Left hindlimb (tissue), 1 donor: ENCODE results near the gene CCBE1.

ENCODE experiments used
- DNase-seq: peaks from one replicate; pipeline ENCODE4 v3.0.0-alpha.2; 2018

CCBE1 gene

DNA sequence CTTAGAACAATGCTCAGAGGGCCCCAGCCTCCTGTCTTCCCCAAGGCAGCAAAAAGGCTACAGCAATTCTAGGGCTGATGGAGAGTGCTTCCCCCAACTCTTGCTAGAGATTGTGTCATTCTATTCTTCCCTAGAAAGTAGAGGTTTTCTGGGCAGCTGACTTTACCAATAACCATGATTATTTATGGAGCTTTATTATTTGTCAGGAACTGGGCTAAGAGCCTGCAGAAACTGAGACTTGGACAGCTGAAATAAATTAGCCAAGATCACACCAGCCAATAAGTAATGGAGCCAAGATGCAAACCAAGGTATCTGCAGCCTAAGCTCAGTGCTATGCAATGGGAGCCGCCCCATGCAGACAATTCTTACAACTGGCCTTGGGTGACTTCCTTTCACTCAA, 84.8 kb downstream of the CCBE1 start:
- peak; percentile 67 for DNase-seq

DNA sequence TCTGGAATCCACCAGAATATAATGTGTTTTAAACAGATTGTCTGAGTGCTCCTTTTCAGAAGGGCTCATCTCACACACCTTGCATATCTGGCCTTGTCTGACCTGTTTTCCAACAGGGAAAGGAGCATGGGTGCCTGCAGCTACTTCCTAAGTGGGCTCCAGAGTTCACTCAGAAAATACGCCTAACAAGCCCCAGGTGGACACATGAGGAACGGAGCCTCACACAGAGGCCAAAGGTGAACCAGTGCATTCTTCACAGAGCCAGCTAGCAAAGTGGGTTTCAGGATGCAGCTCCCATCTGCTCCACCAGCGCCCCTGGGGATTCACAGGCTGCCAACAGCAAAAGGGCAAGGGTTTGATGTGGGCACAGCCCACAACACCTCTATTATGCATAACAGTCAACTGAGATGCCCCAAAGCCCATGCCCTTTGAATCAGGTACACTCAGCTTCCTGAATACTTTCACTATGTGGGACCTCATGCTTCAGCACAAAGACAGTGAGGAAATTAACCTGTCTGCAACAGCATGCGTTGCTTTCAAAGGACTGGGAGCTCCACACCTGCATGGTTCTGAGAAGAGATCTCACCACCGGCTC, 86.6 kb downstream of the CCBE1 start:
- no peak for DNase-seq

DNA sequence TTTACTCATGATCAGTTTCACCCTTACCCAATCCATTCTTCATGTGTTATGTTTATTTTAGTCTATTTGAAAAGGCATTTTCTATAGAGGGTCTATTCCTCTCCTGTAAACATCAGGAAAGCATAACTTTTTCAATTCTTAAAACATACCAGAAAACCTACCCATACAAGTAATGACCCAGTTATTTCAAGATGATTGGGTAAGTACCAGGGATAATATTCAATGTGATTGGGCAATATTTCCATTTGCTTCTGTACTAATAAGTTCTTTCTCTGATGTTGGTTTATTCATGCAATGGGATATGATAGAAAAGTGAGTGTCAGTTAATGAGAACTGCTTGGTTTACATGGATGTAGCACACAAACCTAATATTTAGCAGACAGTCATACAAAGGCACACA, 87.6 kb downstream of the CCBE1 start:
- DNase-seq, result no peak

DNA sequence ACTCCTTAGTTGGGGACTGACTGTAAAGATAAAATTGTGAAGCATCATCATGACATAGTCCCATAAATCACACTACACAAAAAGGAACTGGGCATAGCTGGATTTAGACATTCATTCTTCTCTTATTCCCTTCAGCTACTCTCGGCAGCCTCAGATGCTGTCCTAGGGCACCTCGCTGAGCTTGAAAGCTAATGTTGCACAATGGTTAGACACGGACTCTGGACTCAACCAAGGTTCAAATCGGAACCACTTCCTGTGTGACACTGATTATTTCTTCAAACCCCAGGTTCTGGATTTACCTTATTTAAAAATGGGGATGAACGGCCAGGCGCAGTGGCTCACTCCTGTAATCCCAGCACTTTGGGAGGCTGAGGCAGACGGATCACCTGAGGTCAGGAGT, 89.8 kb downstream of the CCBE1 start:
- no peak for DNase-seq

DNA sequence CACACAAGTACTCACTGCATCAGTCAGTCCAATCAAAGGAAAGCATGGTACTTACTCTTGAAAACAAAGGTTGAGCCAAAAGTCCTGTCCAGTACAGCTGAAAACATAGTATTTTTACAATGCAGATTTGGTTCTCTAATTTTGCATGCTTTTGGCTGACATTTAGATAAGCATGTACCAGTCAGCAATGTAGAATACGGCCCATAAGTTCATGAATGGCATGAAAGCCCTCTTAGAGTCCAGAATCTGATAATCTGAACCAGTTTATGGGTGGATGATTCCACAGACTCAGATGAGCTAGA, 90.2 kb downstream of the CCBE1 start:
- no peak for DNase-seq

DNA sequence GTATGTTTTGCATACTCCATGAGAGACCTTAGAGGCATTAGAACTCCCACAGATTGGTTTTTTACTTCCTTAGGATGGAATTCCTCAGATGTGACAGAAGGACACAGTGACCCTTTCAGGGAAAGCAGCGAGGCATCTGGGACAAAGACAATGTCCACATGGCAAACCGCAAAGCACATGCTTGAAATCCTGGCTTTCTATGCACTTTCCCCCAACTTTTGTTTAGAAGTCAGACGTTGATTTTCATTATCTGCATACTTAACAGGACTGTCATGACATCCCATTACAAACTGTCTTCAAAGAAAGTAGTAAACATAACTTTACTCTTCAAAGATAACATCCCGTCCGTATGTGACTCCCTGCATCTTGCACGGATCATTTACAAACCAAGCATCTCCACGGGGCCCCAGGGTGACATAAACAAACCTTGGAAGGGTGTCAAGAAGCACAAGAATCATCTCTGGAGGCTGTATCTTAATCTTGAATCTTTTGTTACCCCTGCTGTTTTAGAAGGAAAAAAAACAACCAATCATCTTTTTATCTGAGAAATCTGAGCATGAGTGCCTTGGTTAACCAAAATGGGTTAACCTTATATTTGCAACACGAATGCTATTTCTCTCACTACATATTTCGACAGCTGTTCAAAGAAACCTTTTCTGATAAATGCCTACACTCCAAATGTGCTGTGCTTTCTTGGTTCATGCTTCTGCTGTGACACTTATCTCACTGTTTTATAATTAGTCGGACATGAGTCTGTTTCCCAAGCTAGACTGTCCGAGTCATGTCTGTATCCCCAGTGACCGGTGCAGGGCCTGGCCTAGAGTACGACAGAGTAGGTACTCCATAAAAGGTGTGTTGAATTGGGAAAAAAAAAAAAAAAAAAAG, 90.8 kb downstream of the CCBE1 start:
- no peak for DNase-seq

DNA sequence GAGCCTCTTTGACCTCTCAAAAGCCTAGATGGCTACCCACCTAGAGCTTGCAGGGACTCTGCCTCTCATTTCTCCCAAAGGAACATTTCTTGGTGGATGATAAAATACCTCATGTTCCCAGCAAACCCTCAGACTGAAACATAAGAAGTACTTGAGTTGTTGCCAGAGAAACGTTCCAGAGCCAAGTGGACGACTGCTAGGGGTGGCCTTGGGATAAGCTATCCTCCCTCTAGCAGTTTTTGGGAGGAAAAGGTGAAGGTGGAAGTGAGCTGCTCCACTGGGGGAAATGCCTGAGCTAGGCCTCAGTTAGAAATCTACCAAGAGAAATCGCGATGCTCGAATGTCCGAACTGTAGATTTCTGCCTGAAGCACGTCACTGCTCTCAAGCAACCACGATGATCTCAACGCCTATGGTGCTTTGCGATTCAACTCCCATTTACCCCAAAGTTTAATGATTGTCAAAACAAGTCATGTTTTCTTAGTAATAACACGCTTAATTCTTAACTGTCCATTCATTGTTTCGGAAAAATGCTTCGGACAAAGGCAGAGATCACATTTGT, 91.5 kb downstream of the CCBE1 start:
- no peak for DNase-seq

DNA sequence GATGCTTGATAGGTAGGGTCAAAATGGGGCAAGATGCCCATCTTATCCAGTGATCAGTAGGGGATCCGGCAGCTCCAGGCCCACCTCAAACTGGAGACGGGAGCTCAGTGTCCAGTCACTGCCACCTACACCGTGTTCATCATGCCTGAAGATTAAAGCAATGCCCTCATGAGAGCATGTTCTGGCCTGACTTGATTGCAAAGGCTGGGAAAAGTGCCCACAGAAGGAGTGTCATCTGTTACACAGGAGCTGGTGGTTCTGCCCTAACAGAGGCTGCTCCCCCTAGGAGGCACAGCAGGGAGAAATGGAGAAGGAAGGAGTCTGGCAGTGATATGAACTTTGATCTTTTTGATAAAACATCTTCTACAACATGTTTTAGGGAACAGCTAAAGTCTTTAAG, 92.3 kb downstream of the CCBE1 start:
- no peak for DNase-seq

DNA sequence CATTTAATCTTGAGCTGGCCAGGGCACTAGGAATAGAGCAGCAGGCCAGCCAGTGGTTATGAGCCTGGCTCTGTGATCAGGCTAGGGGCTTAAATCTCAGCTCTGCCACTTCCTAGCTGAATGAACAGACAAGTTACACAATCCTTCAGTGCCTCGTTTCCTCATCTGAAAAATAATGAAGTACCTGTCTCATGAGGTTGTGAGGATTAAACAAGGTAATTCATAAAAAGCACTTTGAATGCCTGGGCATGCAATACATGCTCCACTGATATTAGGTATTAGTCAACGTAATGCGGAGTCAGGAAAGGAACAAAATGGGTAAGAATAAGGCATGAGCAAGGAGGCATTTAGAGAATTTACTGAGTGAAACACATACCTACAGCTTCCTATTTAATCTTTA, 100.2 kb downstream of the CCBE1 start:
- no peak for DNase-seq

DNA sequence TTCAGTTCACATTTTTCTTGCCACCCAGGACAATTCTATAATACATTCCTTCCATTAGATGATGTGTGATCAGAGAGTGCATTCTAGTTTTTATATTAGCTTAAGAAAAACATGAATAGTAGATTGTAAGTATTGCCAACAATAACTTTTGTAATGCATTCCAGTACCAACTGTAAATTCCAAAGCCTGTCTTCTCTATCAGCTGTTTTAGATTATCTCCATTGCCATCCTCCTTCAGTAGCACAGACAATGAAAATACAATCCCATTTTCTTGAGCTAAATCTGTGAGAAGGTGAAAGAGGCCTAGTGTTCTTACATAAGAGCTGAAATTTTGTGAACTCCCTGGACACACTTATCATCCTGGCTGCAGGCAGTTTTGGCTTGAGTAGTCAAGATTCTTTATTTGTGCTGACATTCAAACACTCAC, 103.9 kb downstream of the CCBE1 start:
- no peak for DNase-seq

DNA sequence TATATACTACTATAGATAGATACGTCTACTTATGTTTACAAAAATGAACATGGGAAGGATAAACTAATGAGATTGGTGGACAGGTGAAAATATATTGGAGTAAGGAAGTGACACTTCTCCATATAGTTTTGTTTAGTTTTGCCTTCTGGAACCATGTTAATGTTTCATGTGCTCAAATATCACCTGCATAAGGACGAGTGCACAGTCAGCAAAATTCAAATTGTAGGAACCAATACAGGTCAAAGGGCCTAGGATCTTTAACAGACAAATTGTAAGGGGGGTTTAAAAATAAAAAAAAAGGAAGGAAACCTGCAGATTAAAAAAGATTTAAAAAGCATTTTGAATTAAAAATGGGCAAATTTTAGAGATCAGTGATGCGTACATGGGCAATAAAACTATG, 104.6 kb downstream of the CCBE1 start:
- no peak for DNase-seq

DNA sequence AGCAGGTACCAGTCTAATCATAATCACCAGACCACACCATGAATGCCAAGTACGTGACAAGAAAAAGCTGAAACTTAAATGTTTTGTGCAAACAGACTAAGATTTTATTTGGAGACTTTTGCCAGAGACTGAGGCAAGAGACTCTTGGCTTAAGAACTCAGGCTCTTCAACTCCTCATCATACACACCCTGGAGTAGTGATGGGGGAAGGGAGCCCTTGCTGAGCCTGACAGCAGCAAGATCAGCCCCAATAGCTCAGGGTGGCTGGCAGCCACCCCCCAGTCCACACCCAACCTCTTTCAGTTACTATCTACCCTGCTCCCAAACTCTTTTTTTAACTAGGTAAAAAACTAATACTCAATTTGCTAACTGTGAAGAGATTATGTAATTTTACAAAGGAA, 114.8 kb downstream of the CCBE1 start:
- DNase-seq, result no peak

DNA sequence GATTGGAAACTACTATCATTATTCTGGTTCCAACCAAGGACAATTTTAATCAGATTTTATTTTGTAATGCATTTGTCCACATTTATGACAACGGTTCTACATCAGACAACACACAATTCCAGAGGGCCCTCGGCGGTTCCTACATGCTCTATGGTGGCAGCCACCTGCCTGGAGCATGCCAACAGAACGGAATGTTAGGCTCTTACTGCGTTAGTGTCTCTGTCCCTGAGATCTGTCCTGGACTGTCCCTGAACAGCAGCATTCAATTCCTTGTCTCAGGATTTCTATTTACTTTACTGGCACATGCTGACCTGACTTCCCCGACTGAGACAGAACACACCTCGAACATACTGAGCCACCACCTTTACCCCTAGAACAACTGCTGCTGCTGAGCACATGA, 117.7 kb downstream of the CCBE1 start:
- DNase-seq, result no peak

DNA sequence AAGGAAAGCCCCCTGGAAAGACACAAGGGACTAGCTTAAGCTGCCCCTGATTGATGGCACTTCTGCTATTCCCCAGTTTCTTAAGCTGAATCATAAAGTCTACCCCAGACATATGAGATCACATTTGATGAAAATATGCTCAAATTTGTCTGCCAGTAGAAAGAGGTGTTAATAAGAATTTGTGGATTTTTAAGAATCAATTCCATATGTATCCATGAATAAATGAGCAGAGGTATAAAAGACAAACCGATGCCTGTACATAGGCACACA, 119.9 kb downstream of the CCBE1 start:
- no peak for DNase-seq

DNA sequence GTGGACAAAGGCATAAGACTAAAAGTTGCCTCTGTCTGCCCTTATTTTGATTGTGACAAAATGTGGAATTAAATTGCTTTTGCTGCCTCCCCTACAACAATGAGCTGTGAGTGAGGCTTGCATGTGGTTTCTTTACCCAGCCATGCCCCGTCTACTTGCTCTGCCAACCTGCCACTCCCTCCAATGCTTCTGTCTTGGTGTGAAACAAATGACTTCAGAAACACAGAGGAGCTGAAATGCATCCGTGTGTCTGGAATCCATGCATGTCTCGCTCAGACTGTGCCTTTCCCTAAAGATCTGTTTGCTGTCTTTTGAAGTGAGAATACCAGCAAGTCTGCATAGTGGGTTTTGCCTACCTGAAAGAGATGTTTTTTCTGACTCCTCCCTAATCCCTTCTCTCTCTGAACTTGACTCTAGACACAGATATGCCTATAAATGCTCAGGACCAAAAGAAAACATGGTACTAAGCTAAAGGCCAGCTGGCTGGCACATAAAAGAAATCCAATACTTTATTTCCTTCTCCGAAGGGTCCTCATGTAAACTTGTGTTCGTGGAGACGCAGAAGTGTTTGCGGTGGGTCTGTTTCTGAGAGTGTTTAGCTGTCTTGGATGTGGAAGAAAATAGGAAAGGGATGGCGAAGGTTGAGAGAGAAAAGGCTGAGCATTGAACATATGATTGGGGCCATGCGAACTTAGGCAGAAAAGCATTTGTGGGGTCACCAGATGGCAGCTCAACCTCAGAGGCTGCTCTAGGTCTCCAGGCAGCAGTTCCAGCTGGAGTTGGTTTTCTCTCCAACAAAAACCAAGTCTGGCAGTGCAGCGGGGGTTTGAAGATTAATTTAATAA, 120.5 kb downstream of the CCBE1 start:
- DNase-seq, result no peak

DNA sequence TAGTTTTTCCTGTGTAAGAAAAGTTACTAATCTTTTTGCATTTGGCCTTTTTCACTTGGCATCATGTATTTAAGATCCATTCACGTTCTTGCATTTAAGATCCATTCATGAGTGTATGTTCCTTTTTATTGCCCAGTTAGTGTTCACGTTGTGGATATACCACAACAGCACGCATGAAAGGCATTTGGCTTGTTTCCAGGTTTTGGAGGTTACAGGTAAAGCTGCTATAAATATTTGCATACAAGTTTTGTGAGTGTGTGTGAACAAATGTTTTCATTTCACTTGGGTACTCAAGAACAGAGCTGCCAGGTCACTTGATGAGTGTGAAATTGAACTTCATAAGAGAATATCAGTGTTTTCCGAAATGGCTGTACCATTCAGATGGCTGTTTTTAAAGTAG, 121.2 kb downstream of the CCBE1 start:
- DNase-seq, result no peak

DNA sequence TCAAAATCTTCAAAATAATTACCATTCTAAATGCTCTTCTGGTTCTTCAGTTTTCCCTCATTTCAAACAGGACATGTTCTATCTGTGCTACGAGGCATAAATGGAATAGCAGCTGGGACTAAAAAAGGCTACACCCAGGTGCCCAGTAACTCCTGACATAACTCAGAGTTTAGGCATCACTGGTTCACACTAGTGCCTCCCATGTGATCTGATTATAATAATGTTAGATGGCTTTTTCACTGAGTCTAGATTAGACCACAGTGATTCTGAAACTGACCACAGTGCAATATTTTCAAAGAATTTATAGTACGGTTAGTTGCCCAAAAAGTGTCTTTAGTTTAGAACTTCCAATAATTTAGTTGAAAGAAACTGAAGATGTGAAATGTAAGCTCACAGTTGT, 123.3 kb downstream of the CCBE1 start:
- DNase-seq, result no peak

DNA sequence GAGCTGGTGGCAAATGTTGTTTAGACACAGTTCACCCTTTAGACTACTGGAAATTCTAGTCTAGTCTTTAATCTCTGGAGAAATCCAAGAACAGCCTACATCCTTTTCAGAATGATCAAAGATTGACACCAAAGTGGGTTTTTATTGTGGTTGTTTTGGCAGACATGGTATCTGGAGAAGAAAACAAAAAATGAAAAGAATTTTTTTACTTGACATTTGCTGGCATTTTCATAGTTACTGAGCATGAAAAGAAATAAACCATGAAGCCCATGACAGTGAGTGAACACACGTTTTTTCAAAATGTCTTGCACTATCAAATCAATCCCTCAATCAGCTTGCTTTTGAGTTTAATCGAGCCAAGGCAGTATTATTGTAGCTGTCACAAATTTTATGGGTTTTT, 125.3 kb downstream of the CCBE1 start:
- no peak for DNase-seq

DNA sequence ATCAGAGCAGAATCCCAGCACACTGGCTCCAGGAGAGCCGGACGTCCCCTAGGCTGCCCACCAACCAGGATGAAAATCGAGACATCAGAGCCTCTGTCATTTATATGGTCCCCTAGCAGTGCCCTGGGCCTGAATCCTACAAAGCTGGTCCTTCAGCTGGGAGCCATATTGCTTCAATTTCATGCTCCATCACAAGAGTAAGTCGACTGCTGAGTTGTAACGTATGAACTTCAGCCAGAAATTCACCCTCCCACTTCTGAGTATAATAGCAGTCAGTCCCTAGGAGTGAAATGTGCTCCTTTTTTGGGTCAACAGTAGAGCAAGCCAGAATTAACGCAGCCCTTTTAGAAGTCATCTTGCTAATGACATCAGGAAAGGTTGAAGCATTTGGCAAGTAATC, 126.4 kb downstream of the CCBE1 start:
- DNase-seq, result no peak

DNA sequence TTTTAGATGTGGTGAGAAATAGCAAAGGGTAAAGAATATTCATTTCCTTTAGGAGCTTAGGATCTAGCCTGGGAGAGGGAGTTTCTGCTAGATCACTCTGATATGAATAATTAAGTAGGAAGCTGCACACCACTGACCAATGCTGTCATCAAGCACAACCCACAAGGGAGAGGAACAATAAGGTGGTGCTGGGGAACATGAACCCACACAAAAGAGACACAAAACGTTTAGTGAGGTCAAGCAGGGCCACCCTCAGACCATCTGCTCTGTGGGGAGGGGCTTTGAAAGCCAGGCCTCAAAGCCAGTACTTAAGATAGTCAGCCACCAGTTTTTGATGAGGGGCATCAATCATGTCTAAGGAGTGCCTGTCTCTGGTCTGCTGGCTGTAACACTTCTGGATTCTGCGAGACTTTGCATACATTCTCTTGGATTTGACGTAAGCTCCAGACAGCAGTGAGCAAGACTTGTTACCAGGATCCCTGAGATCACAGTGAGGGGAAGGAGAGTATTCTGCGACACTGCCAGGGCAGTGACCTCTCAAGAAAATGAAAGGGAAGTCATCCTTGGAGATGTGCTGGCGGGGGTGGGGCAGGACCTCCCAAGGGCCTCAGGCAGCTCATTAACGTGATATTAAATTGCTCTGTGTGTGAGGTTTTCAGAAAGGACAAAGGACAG, 127.0 kb downstream of the CCBE1 start:
- DNase-seq, result no peak

DNA sequence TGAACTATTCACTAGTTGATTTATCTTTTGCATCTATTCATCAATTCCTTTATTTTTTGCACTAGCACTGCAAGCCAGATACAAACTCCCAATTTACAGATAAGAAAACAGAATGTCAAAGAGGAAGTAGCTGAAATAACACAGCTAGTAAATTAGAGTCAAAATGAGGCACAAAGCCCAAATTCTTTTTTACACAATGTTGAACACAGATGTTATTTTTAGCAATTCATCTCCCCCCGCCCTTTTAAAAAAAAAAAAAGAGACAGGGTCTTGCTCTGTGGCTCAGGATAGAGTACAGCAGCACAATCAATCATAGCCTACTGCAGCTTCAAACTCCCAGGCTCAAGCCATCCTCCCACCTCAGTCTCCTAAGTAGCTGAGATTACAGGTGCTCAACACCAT, 127.8 kb downstream of the CCBE1 start:
- no peak for DNase-seq

DNA sequence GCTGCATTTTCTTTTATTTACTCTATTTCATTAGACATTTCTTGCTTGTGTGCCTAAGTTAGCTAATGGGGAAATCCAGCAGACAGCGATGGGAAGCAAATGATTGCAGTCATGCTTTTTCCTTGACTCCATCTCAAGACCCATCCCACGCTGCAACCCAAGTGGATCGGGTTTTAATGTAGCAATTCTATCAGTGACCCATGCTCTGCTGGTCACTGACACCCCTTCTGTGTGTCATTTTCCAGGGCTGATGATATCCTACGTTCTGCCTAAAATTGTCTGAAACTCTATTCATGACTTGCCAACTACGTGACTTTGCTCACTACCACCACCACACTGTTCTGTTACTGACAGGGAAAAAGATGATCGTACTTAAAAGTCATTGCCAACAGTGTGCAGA, 129.8 kb downstream of the CCBE1 start:
- DNase-seq, result no peak

DNA sequence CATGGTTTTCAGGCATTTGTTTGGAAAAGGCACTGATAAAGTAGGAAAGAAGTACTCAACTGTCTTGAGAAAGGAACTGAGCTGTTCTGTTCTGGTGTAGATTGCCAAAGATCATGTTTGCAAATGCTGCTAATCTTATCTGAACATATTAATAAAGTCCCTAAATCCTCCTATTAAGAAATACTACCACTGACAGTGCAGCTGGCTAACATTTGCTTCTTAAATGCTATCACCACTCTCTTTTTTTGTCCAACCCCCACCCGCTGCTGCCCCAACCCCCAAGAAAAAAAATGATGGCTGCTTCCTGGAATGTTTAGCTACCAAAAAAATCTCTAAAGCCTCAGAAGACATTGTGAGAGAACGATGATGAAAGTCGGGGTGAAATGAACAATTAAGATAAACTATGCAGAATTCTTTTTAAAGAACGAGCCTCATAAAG, 130.7 kb downstream of the CCBE1 start:
- DNase-seq, result no peak
